A673 (cell line): ENCODE results near the gene PDGFD. TPM values are rescaled to one million over a fixed set of nuclear protein-coding genes. Genes with fewer than 3 reads are reported as not detected.

ENCODE experiments used
- BruUV-seq: library from RNA; stranded (reverse); fragments of 400-500 nt; replicated peaks from 2 replicates; lab custom pipeline; 2021; lab: Mats Ljungman, UMichigan
- CTCF ChIA-PET: fragments of 300-600 bp; sonication (Branson Sonifier 250); formaldehyde crosslinking; loops from one replicate; lab custom pipeline; 2022; ENCODE audit warnings: antibody characterized with exemption; lab: Charles Lee
- POLR2A ChIA-PET: fragments of 300-600 bp; sonication (Branson Sonifier 250); formaldehyde crosslinking; loops from one replicate; lab custom pipeline; 2022; ENCODE audit warnings: antibody characterized with exemption; ENCODE audit not compliant: low non-redundant PET; lab: Charles Lee
- DNase-seq: peaks from one replicate; pipeline ENCODE4 v3.0.0-alpha.2; 2015; ENCODE audit warnings: low spot score
- H3K27ac ChIP-seq: fragments of 200-600 bp; sonication (generic); 2 replicates; pipeline ENCODE4 v1.5.1; 2016; ENCODE audit warnings: mixed run types, low read depth, mild to moderate bottlenecking, mixed read lengths, antibody characterized with exemption, low read length; ENCODE audit not compliant: poor library complexity, severe bottlenecking
- H3K27me3 ChIP-seq: fragments of 200-600 bp; sonication (generic); replicated peaks from 2 replicates; pipeline ENCODE4 v1.6.1; 2017; ENCODE audit warnings: mixed run types, low read depth, mild to moderate bottlenecking, mixed read lengths, antibody characterized with exemption, low read length; ENCODE audit not compliant: insufficient read depth, poor library complexity
- H3K36me3 ChIP-seq: fragments of 200-600 bp; sonication (generic); 2 replicates; pipeline ENCODE4 v1.6.1; 2016; ENCODE audit warnings: mixed run types, mild to moderate bottlenecking, mixed read lengths, antibody characterized with exemption, low read length; ENCODE audit not compliant: insufficient read depth, poor library complexity, severe bottlenecking
- H3K4me1 ChIP-seq: fragments of 200-600 bp; sonication (generic); 2 replicates; pipeline ENCODE4 v1.6.1; 2017; ENCODE audit warnings: mixed run types, mild to moderate bottlenecking, mixed read lengths, antibody characterized with exemption, low read length; ENCODE audit not compliant: insufficient read depth, poor library complexity, severe bottlenecking
- H3K4me3 ChIP-seq: fragments of 200-600 bp; sonication (generic); 2 replicates; pipeline ENCODE4 v1.5.1; 2016; ENCODE audit warnings: low read depth, mixed run types, mild to moderate bottlenecking, mixed read lengths, low read length; ENCODE audit not compliant: poor library complexity, severe bottlenecking
- H3K9me3 ChIP-seq: fragments of 200-600 bp; sonication (generic); 2 replicates; pipeline ENCODE4 v1.6.1; 2016; ENCODE audit warnings: mixed run types, low read depth, mild to moderate bottlenecking, mixed read lengths, antibody characterized with exemption, low read length; ENCODE audit not compliant: poor library complexity, severe bottlenecking
- CTCF ChIP-seq: fragments of 300-800, 200-600 bp; sonication (generic); conservative IDR thresholded peaks from 2 replicates; pipeline ENCODE4 v1.5.1; 2017; ENCODE audit warnings: low read depth, mild to moderate bottlenecking, antibody characterized with exemption, low read length, moderate library complexity, mixed read lengths
- EZH2 ChIP-seq: fragments of 200-600 bp; sonication (generic); IDR thresholded peaks from 2 replicates; pipeline ENCODE4 v1.6.1; 2017; ENCODE audit warnings: borderline replicate concordance, low read depth, mild to moderate bottlenecking, mixed read lengths, antibody characterized with exemption, low read length; ENCODE audit not compliant: poor library complexity, severe bottlenecking
- intact Hi-C: fragments of 100-400 bp; cut with micrococcal nuclease; formaldehyde crosslinking; loops from one replicate; pipeline ENCODE4 v1.10.0; 2022; ENCODE audit not compliant: unreplicated experiment
- total RNA-seq: library from RNA; stranded (reverse); gene quantifications from 2 replicates; pipeline ENCODE4 v1.2.3, GENCODE V29; 2021

The PDGFD gene
- total RNA-seq, 1 experiment from 2014 or later, result 6.1 TPM

DNA sequence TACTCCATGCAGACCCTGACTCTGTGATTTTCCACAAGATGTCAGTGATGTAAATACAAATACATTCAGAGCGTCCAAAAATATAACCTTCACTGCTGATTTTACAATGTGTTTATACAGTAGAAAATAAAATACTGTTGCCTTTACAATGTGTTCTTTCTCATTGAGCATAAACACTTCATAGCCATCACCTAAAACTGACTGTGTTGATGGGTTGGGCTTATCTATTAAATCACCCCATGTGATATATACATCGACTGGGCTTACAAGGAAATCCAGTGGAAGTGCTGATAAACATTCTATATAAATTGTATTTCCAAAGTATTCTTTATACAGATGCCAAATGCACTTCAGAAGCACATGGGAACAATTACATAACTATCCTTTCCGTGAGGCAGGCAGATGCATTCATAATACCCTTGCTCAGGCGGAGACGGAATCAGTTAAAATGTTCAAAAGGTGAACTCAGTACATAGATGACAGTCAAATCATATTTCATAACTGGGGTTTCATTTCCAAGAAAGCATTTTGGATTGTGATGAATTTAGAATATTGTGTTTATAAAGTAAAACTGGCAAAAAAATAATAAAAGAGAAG, 99.8 kb downstream of the PDGFD start:
- Histone ChIP-seq H3K27me3 (no peaks in the 10 kb centered on the region), H3K9me3 (no peaks in the 10 kb centered on the region), H3K4me3 (no peak overlapping the region), H3K4me1 (no peaks in the 10 kb centered on the region), H3K27ac (no peak overlapping the region), H3K36me3 (no peaks in the 10 kb centered on the region)
- BruUV-seq, result no TSS peak
- TF ChIP-seq EZH2, result no peak
- TF ChIP-seq CTCF, result no peak
- DNase-seq, result no peak
- POLR2A ChIA-PET, result no interaction called here
- CTCF ChIA-PET, result no interaction called here
- intact Hi-C loops, result no loop called here

DNA sequence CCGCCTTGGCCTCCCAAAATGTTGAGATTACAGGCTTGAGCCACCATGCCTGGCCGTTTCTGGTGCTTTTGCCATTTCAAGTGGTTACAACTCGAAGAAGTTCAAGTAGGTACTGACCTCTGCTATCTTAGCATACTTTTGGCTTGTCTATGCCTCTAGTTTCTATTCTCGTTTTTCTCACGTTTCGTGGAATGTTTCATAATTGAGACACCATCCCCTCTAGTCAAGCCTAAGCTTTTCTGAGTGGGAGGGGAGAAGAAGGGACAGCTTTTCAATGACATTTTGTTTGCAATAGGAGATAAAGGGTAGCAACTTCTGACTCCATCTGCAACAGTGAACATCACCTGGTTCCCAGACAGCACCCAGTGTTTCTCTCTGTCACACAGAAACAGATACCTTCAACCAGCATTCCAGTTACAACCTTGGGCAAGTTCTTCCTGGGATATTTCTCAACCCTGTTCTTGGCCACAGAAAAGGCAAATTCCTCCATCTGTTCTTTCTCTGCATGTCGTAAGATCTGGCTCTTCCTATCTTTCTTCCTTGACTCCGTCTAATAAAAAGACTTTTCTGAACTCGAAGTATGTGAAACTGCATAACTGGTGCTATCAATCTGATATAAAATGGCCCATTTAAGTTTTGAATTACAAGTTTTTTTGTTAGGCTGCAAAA, 102.0 kb downstream of the PDGFD start:
- Histone ChIP-seq H3K36me3 (no peaks in the 10 kb centered on the region), H3K27me3 (no peaks in the 10 kb centered on the region), H3K9me3 (no peaks in the 10 kb centered on the region), H3K4me3 (no peak overlapping the region), H3K4me1 (no peaks in the 10 kb centered on the region), H3K27ac (no peak overlapping the region)
- POLR2A ChIA-PET, result interaction anchor here (0.5 kb wide), 1 partner anchor 691 kb away, joined by 33 read pairs; no protein-coding TSS in a partner anchor
- CTCF ChIA-PET, result no interaction called here
- BruUV-seq, result no TSS peak
- TF ChIP-seq EZH2 (no peak), CTCF (no peak)
- intact Hi-C loops, result no loop called here
- no peak for DNase-seq

DNA sequence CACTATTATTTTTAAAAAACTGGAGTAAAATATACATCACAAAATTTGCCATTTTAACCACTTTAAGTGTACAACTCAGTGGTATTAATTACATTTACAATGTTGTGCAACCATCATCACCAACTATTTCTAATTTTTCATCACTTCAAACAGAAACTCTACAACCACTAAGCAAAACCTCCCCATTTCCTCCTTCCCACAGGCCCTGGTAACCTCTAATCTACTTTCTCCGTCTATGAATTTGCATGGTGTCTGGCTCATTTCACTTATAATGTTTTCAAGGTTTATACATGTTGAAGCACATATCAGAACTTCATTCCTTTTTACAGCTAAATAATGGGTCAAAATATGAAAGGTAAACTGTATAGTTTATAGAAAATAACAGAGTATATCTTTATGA, 103.1 kb downstream of the PDGFD start:
- no peak for DNase-seq
- no peaks in the 10 kb centered on the region for H3K27me3 ChIP-seq
- H3K4me1 ChIP-seq, result no peaks in the 10 kb centered on the region
- TF ChIP-seq CTCF (no peak), EZH2 (no peak)
- no peak overlapping the region for H3K4me3 ChIP-seq
- no peaks in the 10 kb centered on the region for H3K9me3 ChIP-seq
- intact Hi-C loops, result no loop called here
- H3K27ac ChIP-seq, result no peak overlapping the region
- no peaks in the 10 kb centered on the region for H3K36me3 ChIP-seq
- ChIA-PET POLR2A (no interaction called here), CTCF (no interaction called here)
- BruUV-seq, result no TSS peak
